Skeletal muscle cell (primary cell): ENCODE data around the gene PANK1.

Experiments used
- DNase-seq: peaks from one replicate; pipeline ENCODE4 v3.0.0-alpha.2; 2010; ENCODE audit warnings: low read depth
- H3K4me3 ChIP-seq: 2 replicates; pipeline ENCODE4 v1.5.1; 2011; ENCODE audit warnings: low read depth, mild to moderate bottlenecking, control low read depth, low read length, moderate library complexity

Gene PANK1

GRCh38 chr10:89644967-89645741 lies at the start of gene PANK1:
PANK1 (minus strand) TSS chr10:89645242; CDS start chr10:89644891, 351 bp downstream.
- peak; percentile 53 for DNase-seq
- peak within 1 kb of the TSS; percentile 83 for H3K4me3 ChIP-seq

- no peak overlapping the region for H3K4me3 ChIP-seq
- DNase-seq = no peak
These were observed 48.1 kb upstream of the PANK1 start for GRCh38 chr10:89693176-89693575.

- no peak for DNase-seq
- H3K4me3 ChIP-seq = no peak overlapping the region
These were observed 47.4 kb upstream of the PANK1 start for GRCh38 chr10:89692416-89692815.

- DNase-seq = no peak
- H3K4me3 ChIP-seq = no peak overlapping the region
These were observed 45.0 kb upstream of the PANK1 start for GRCh38 chr10:89690027-89690426.

GRCh38 chr10:89685936-89686335 lies 40.9 kb upstream of the PANK1 start:
- DNase-seq = no peak

GRCh38 chr10:89684604-89685003 lies 39.6 kb upstream of the PANK1 start:
- DNase-seq = no peak
- H3K4me3 ChIP-seq = no peak overlapping the region

More at GRCh38 chr10:89685936-89686335, 40.9 kb upstream of the PANK1 start:
- no peak overlapping the region for H3K4me3 ChIP-seq

GRCh38 chr10:89683883-89684282 lies 38.8 kb upstream of the PANK1 start:
- H3K4me3 ChIP-seq = no peak overlapping the region
- no peak for DNase-seq

GRCh38 chr10:89679986-89680385 lies 34.9 kb upstream of the PANK1 start:
- DNase-seq = no peak
- H3K4me3 ChIP-seq = no peak overlapping the region

- no peak for DNase-seq
- H3K4me3 ChIP-seq = no peak overlapping the region
These were observed 32.3 kb upstream of the PANK1 start for GRCh38 chr10:89677341-89677740.

- no peak overlapping the region for H3K4me3 ChIP-seq
- DNase-seq = no peak
These were observed 25.9 kb upstream of the PANK1 start for GRCh38 chr10:89670926-89671325.

GRCh38 chr10:89669985-89670384 lies 24.9 kb upstream of the PANK1 start:
- no peak for DNase-seq
- no peak overlapping the region for H3K4me3 ChIP-seq

GRCh38 chr10:89668386-89669071 lies 23.5 kb upstream of the PANK1 start:
- no peak overlapping the region for H3K4me3 ChIP-seq
- no peak for DNase-seq

GRCh38 chr10:89666138-89666537 lies 21.1 kb upstream of the PANK1 start:
- DNase-seq = no peak
- no peak overlapping the region for H3K4me3 ChIP-seq

GRCh38 chr10:89665302-89665701 lies 20.3 kb upstream of the PANK1 start:
- H3K4me3 ChIP-seq = no peak overlapping the region
- DNase-seq = no peak

GRCh38 chr10:89664203-89664602 lies 19.2 kb upstream of the PANK1 start:
- DNase-seq = no peak

GRCh38 chr10:89663144-89663543 lies 18.1 kb upstream of the PANK1 start:
- no peak overlapping the region for H3K4me3 ChIP-seq
- DNase-seq = no peak

More at GRCh38 chr10:89664203-89664602, 19.2 kb upstream of the PANK1 start:
- H3K4me3 ChIP-seq = no peak overlapping the region

GRCh38 chr10:89662596-89662995 lies 17.6 kb upstream of the PANK1 start:
- DNase-seq = no peak
- H3K4me3 ChIP-seq = no peak overlapping the region

GRCh38 chr10:89659143-89660131 lies 14.4 kb upstream of the PANK1 start:
- DNase-seq = no peak
- no peak overlapping the region for H3K4me3 ChIP-seq

- no peak for DNase-seq
- H3K4me3 ChIP-seq = no peak overlapping the region
These were observed 12.3 kb upstream of the PANK1 start for GRCh38 chr10:89657302-89657701.

- no peak for DNase-seq
- no peak overlapping the region for H3K4me3 ChIP-seq
These were observed 10.7 kb upstream of the PANK1 start for GRCh38 chr10:89655722-89656121.
